ENCODE measurements around the gene OR2AT4.
"Not testable (repeated sequence)": the region's sequence is repeated elsewhere in the genome, so short reads cannot be mapped to it uniquely, and the experiment has no call there.

DNA sequence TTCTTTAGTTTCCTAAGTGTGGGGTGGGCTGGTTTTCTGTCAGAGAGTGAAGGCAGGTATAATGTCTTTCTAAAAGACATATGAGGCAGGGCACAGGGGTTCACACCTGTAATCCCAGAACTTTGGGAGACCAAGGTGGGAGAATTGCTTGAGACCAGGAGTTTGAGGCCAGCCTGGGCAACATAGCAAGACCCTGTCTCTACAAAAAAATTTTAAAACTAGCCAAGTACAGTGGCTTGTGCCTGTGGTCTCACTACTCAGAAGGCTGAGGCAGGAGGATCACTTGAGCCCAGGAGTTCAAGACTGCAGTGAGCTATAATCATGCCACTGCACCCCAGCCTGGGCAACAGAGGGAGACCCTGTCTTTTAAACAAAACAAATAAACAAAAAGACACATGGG, 2.3 kb downstream of the OR2AT4 start:
- TF ChIP-seq EZH2phosphoT487 (IDR thresholded peaks at IDR 0.05; ENCODE audit: low read length); EZH2 (optimal IDR thresholded peaks at IDR 0.05; ENCODE audit: low read depth, low read length): not testable (repeated sequence)

Data from MM.1S (cell line).